Measurements from ENCODE around the gene CREB1. TPM values are rescaled to one million over a fixed set of nuclear protein-coding genes. Genes with fewer than 3 reads are reported as not detected.
"Not testable (repeated sequence)": the region's sequence is repeated elsewhere in the genome, so short reads cannot be mapped to it uniquely, and the experiment has no call there.

CREB1 gene
- total RNA-seq, 1 experiment from 2014 or later, result 81.4 TPM

DNA sequence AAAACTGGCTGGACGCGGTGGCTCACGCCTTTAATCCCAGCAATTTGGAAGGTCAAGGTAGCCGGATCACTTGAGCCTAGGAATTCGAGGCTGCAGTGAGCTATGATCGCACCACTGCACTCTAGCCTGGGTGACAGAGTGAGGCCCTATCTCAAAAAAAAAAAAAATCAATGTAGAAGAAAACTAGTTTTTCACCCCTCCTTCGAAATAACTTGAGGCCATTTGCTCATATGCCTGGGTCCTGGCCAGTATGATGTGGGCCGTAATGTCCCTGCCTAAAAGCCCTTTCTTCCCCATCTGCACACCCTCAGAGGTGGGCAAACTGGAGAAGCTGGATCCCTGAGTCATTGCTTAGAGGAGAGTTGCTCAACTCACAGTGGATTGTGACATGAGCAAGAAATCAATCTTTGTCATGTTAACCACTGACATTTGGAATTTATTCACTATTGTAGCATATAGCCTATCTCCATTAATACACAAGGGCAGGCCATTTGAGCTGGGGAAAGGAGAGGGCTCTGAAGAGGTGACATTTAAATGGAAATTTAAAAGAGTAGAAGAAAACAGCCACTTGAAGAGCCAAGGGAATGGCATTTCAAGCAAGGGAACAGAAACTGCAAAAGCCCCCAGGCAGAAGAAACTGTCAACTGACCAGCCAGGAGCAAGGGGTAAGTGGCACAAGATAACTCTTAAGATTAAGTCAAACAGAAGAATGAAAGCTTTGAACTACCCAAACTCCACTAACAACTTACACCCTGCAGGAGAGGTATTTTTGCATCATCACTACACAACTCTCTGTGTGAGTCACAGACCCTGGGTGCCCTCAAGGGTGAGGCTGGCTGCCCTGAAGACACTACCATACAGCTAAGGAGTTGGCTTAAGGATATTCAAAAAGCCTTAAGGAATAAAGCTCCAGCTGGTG is 103.1 kb downstream of the CREB1 start:
- intact Hi-C loops (cut with micrococcal nuclease; ENCODE audit: unreplicated experiment), result loop anchor here (2.0 to 10.0 kb wide), 2 partner anchors 44 to 402 kb away; no protein-coding TSS in a partner anchor
- no TSS peak for BruUV-seq (replicated peaks)
- Mint-ChIP-seq H3K9me3 (ENCODE audit: low read depth, unreplicated experiment) (no peaks in the 10 kb centered on the region), H3K4me1 (ENCODE audit: low read depth, unreplicated experiment) (peaks cover 21% of the 10 kb centered on the region), H3K4me3 (ENCODE audit: low read depth, unreplicated experiment) (peak overlapping the region; percentile 10), H3K36me3 (ENCODE audit: insufficient read depth, unreplicated experiment) (peaks cover 6% of the 10 kb centered on the region), H3K27ac (ENCODE audit: unreplicated experiment) (peak overlapping the region; percentile 64), H3K27me3 (ENCODE audit: unreplicated experiment) (no peaks in the 10 kb centered on the region)
- CTCF ChIA-PET, result interaction anchor here (0.9 to 2.1 kb wide), 8 partner anchors 8 to 164 kb away, joined by 3 to 9 read pairs (median 4); partner anchors contain the start of genes CCNYL1 and METTL21A
- TF ChIP-seq, protein P1, sequence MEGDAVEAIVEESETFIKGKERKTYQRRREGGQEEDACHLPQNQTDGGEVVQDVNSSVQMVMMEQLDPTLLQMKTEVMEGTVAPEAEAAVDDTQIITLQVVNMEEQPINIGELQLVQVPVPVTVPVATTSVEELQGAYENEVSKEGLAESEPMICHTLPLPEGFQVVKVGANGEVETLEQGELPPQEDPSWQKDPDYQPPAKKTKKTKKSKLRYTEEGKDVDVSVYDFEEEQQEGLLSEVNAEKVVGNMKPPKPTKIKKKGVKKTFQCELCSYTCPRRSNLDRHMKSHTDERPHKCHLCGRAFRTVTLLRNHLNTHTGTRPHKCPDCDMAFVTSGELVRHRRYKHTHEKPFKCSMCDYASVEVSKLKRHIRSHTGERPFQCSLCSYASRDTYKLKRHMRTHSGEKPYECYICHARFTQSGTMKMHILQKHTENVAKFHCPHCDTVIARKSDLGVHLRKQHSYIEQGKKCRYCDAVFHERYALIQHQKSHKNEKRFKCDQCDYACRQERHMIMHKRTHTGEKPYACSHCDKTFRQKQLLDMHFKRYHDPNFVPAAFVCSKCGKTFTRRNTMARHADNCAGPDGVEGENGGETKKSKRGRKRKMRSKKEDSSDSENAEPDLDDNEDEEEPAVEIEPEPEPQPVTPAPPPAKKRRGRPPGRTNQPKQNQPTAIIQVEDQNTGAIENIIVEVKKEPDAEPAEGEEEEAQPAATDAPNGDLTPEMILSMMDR (IDR thresholded peaks at IDR 0.05; ENCODE audit: unreplicated experiment), result no peak
- DNase-seq, result peak; percentile 70

DNA sequence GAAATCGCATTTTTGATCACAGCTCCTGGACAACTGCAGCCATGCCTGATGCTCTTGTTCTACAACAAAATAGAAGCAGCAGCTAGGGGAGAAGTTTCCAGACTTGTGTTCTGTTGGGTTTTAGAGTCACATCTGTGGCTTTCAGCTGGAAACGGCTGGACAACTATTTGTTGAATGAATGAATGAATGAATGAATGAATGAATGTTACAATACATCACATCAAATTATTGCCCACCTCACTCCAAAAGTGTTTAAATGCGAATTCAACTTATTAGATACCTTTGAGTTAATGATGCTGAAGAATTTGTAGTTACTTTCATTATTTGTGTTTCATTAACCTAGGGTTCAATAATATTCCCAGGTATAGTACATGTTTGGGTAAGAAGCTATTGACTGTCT is 103.9 kb downstream of the CREB1 start:
- Mint-ChIP-seq H3K27me3 (ENCODE audit: unreplicated experiment) (no peaks in the 10 kb centered on the region), H3K9me3 (ENCODE audit: low read depth, unreplicated experiment) (no peaks in the 10 kb centered on the region), H3K4me1 (ENCODE audit: low read depth, unreplicated experiment) (peaks cover 21% of the 10 kb centered on the region), H3K27ac (ENCODE audit: unreplicated experiment) (peak overlapping the region; percentile 64), H3K4me3 (ENCODE audit: low read depth, unreplicated experiment) (no peak overlapping the region), H3K36me3 (ENCODE audit: insufficient read depth, unreplicated experiment) (peaks cover 6% of the 10 kb centered on the region)
- DNase-seq, result no peak
- CTCF ChIA-PET, result interaction anchor here (1.0 to 2.1 kb wide), 7 partner anchors 8 to 100 kb away, joined by 3 to 9 read pairs (median 4); partner anchors contain the start of genes CCNYL1 and METTL21A
- TF ChIP-seq, protein P1 (IDR thresholded peaks at IDR 0.05; ENCODE audit: unreplicated experiment), result no peak
- no TSS peak for BruUV-seq (replicated peaks)
- intact Hi-C loops (cut with micrococcal nuclease; ENCODE audit: unreplicated experiment), result loop anchor here (2.0 to 10.0 kb wide), 2 partner anchors 43 to 401 kb away; no protein-coding TSS in a partner anchor

GRCh38 chr2:207635468-207636200 is 105.9 kb downstream of the CREB1 start:
- TF ChIP-seq, protein P1 (IDR thresholded peaks at IDR 0.05; ENCODE audit: unreplicated experiment), result no peak
- Mint-ChIP-seq H3K27ac (ENCODE audit: unreplicated experiment) (no peak overlapping the region), H3K27me3 (ENCODE audit: unreplicated experiment) (no peaks in the 10 kb centered on the region), H3K4me3 (ENCODE audit: low read depth, unreplicated experiment) (no peak overlapping the region), H3K36me3 (ENCODE audit: insufficient read depth, unreplicated experiment) (peaks cover 6% of the 10 kb centered on the region), H3K4me1 (ENCODE audit: low read depth, unreplicated experiment) (peaks cover 21% of the 10 kb centered on the region), H3K9me3 (ENCODE audit: low read depth, unreplicated experiment) (no peaks in the 10 kb centered on the region)
- intact Hi-C loops (cut with micrococcal nuclease; ENCODE audit: unreplicated experiment), result loop anchor here (10.0 kb wide), 1 partner anchor 399 kb away; no protein-coding TSS in a partner anchor
- no TSS peak for BruUV-seq (replicated peaks)
- DNase-seq, result no peak
- CTCF ChIA-PET, result interaction anchor here (0.6 kb wide), 1 partner anchor 170 kb away, joined by 8 read pairs; no protein-coding TSS in a partner anchor

- not testable (repeated sequence) for H3K4me1 Mint-ChIP-seq (ENCODE audit: low read depth, unreplicated experiment); DNase-seq; H3K4me3 Mint-ChIP-seq (ENCODE audit: low read depth, unreplicated experiment); H3K9me3 Mint-ChIP-seq (ENCODE audit: low read depth, unreplicated experiment); H3K27ac Mint-ChIP-seq (ENCODE audit: unreplicated experiment); H3K36me3 Mint-ChIP-seq (ENCODE audit: insufficient read depth, unreplicated experiment); BruUV-seq (replicated peaks); H3K27me3 Mint-ChIP-seq (ENCODE audit: unreplicated experiment)
- CTCF ChIA-PET, result interaction anchor here (0.6 kb wide), 1 partner anchor 885 kb away, joined by 3 read pairs; no protein-coding TSS in a partner anchor
- intact Hi-C loops (cut with micrococcal nuclease; ENCODE audit: unreplicated experiment), result loop anchor here (10.0 kb wide), 1 partner anchor 396 kb away; no protein-coding TSS in a partner anchor
These were observed 109.5 kb downstream of the CREB1 start for GRCh38 chr2:207639288-207639687.

Data from Calu3 (cell line).